ENCODE data around the gene SLC41A3.
"Not testable (repeated sequence)": the region's sequence is repeated elsewhere in the genome, so short reads cannot be mapped to it uniquely, and the experiment has no call there.

DNA sequence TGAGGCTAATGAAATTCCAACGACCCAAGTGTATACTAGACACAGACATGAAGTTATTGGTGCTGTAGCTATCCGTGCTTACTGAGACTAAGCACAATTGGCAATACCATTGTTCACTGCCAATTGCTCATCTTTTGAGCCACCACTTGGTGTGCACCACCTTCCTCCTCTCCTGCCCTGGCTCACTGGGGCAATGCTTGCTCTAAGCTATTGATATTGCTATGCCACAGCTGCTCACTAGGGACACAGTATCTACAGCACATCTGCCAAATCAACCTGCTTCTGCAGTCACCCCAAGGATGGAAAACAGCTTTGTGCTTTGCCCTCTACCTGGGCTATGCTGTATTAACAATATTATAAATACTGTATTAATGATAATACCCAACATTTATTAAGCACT, 99.0 kb downstream of the SLC41A3 start:
- TF ChIP-seq, protein P1, sequence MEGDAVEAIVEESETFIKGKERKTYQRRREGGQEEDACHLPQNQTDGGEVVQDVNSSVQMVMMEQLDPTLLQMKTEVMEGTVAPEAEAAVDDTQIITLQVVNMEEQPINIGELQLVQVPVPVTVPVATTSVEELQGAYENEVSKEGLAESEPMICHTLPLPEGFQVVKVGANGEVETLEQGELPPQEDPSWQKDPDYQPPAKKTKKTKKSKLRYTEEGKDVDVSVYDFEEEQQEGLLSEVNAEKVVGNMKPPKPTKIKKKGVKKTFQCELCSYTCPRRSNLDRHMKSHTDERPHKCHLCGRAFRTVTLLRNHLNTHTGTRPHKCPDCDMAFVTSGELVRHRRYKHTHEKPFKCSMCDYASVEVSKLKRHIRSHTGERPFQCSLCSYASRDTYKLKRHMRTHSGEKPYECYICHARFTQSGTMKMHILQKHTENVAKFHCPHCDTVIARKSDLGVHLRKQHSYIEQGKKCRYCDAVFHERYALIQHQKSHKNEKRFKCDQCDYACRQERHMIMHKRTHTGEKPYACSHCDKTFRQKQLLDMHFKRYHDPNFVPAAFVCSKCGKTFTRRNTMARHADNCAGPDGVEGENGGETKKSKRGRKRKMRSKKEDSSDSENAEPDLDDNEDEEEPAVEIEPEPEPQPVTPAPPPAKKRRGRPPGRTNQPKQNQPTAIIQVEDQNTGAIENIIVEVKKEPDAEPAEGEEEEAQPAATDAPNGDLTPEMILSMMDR (conservative IDR thresholded peaks at IDR 0.05) = not testable (repeated sequence)
- not testable (repeated sequence) for TF ChIP-seq ZFX (IDR thresholded peaks at IDR 0.05)

All from C4-2B (cell line).